ENCODE results near the gene SPATA3.

Gene SPATA3

DNA sequence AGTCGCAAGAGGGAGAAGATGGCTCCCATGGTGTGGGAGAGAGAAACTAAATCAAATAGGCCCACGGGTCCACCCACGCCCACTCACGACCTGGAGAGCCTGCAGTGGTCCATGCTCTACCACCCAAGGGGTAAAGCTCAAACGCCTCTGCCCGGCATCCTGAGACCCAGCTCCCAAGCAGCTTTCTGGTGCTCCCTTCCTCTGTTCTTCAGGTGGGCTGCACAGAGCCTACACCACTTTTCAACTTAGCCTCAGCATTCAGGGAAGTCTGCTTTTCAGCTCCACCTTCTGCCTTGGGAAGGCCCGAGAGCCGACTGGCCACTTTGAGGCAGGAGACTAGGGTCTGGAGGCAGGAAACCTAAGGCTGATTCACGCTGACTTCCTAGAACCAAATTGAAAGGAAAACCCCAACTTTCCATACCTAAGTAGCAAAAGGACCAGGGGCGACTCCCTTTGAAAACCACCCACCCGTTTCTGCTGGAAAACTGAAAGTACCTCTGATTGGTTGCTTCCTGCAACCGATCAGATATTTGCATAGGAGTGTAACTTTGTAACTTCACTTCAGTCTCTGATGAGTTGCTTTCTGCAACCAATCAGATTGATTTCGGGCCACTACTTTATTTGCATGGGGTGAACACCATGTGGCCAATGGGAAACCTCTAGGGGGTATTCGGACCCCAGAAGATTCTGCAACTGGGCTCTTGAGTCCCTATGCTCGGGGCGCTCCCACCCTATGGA lies 26.8 kb upstream of the SPATA3 start:
- DNase-seq: no peak

DNA sequence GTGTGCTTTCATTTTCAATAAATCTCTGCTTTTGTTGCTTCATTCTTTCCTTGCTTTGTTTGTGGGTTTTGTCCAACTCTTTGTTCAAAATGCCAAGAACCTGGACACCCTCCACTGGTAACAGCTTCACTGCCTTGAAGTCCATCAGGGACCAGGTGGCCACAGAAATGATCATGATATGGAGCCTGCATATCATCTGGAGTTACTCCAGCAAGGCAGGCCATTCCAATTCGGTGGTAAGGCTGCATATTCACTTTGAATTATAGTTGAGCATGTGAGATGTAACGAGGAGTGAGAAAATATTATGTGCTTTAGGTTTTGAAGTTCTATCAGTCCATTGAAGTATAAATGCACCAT lies 26.3 kb upstream of the SPATA3 start:
- DNase-seq: no peak

DNA sequence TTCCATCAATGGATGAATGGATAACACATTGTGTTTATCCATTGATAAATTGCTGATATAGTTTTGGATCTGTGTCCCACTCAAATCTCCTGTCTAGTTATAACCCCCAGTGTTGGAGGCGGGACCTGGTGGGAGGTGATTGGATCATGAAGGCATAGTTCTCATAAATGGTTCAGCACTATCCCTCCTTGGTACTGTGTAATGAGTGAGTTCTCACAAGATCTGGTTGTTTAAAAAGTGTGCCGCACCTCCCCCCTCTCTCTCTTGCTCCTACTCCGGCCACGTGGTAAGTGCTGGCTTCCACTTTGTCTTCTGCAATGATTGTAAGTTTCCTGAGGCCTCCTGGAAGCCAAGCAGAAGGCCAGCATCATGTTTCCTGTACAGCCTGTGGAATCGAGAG lies 23.9 kb upstream of the SPATA3 start:
- DNase-seq: no peak

DNA sequence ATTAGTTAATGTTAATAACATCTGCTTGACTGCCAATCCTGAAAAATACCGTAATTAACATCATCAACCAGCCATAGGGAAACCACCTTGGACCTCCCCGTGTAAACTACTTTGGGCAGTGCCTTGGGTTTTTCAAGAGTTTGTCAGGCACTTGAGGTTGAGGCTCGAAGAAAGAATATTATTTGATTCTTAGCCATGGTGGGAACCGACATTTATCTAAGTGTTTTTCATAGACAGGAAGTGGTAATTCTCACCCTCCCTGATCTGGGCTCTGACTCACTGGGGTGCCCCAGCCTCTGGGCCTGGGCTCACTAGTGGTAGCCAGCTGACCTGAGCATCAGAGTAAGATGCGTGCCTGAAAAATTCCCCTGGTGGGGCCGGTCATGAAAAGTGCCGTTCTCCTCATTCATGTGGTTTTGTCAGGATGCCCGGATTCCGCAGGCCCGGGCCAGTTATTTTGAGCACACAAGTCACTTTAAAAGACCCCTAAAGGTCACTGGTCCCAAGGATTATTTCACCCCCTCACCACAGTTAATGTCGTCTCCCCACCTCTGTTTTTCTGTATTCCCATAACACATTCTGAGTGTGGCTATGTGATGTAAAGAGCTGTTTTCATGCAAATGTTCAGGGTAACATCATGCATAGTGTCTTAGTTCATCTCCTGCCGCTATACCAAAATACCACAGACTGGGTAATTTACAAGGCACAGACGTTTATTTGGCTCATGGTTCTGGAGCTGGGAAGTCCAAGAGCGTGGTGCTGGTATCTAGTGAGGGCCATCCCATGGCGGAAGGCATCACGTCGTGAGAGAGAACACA lies 21.6 kb upstream of the SPATA3 start:
- peak; percentile 22 for DNase-seq

DNA sequence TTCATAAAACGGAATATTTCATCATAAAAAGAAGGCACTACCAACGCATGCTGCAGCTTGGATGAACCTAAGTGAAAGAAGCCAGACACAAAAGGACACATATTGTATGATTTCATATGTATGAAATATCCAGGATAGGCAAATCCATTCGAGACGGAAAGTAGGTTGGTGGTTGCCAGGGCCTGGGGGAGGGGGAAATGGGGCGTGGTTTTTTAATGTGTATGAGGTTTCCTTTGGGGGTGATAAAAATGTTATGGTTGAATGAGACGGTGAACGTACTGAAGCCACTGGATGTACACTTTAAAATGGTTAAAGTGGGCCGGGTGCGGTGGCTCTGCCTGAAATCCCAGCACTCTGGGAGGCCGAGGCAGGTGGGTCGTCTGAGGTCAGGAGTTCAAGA lies 20.0 kb upstream of the SPATA3 start:
- no peak for DNase-seq

DNA sequence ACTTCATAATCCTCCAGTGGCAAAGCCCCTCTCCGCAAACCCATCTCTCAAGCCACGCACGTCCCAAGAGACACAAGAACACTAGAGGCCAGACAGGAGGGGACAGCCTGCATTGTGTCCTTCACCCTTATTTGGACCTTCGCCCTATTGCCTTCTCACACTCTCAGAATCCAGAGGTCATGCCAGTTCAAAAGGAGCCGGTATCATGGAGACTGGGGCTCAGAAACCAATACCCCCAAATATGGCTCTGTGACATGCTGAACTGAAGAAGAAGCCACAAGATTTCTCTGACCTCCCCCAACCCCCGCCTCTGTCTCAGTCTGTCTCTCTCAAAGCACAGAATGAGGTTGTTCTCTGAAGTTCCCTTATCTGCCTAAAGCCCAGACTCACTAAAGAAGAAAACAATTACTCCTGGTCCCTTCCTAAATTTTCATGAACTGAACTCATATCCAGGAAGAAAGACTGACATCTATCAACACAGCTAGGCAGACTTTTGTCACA lies 19.2 kb upstream of the SPATA3 start:
- no peak for DNase-seq

DNA sequence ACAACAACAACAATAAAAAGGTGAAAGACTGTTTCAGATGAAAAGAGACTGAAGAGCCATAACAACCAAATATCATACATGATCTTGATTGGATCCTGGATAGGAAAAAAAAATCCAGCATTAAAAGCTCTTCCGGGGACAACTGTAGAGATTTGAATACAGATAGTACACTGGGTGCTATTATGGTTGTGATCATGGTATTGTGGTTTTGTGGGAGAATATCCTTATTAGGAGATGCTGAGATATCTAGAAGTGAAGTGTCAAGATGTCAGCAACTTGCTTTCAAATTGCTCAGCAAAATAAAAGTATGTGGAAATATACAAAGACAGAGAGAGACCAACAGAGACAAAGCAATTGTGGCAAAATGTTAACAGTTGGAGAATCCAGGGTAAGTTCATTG lies 15.5 kb upstream of the SPATA3 start:
- no peak for DNase-seq

DNA sequence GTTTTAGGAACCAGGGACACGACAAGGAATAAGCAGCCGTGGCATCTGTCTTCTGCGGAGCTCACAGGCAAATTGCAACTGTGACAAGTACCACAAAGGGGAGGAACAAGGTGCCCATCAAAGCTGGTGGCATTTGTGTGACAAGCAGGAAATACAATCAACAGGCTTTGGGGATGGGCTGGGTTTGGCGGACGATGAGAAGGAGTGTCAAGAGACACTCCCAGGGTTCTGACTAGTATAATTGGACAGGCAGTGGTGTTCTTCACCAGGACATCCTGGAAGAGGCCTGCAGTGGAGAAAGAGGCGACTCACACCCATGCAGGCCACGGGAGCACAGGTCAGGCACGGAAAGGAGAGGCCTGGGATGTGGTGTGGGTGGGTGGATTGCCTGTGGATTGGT lies 14.2 kb upstream of the SPATA3 start:
- DNase-seq: no peak

DNA sequence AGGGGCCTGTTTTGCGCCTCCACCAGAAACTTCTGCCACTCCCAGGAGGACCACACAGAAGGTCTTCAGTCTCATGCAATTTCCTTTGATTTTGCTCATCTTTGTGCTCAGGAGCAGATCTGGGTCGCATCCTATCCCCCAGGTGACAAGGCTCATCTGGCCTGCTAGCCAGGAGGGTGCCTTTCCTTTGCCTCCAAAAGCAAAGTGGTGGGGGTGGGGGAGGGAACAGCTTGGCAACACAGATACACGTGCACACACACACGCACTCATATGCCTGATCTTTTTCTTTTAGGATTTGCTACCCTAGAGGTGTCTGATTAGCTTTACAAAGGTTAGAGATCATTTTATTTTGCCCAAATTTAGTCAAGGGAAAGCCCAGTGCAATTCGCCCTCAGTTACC lies 13.8 kb upstream of the SPATA3 start:
- DNase-seq: no peak

DNA sequence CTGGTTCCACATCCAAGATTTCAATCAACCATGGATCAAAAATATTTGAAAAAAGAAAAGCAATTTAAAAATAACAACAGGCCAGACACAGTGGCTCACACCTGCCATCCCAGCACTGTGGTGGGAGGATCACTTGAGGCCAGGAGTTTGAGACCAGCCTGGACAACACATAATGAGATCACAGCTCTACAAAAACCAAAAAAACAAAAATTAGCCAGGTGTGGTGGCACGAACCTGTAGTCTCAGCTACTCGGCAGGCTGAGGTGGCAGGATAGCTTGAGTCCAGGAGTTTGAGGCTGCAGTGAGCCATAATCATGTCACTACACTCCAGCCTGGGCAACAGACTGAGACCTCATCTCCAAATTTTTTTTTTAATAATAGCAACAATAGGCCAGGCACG lies 13.4 kb upstream of the SPATA3 start:
- no peak for DNase-seq

DNA sequence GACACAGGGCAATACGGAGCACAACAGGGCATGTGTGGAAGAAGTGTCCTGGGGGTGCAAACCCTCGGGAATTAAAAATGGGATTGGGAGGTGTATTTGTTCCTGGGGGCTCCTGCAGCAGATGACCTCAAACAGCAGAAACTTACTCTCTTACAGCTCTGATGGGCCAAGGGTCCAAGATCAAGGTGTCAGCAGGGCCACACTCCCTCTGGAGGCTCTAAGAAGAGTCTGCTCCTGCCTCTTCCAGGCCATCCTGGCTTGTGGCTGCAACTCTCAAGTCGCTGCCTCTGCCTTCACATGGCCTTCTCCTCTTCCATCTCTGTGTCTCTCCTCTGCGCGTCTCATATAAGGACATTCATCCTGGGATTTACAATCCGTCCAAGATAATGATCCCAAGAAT lies 12.4 kb upstream of the SPATA3 start:
- DNase-seq: no peak

DNA sequence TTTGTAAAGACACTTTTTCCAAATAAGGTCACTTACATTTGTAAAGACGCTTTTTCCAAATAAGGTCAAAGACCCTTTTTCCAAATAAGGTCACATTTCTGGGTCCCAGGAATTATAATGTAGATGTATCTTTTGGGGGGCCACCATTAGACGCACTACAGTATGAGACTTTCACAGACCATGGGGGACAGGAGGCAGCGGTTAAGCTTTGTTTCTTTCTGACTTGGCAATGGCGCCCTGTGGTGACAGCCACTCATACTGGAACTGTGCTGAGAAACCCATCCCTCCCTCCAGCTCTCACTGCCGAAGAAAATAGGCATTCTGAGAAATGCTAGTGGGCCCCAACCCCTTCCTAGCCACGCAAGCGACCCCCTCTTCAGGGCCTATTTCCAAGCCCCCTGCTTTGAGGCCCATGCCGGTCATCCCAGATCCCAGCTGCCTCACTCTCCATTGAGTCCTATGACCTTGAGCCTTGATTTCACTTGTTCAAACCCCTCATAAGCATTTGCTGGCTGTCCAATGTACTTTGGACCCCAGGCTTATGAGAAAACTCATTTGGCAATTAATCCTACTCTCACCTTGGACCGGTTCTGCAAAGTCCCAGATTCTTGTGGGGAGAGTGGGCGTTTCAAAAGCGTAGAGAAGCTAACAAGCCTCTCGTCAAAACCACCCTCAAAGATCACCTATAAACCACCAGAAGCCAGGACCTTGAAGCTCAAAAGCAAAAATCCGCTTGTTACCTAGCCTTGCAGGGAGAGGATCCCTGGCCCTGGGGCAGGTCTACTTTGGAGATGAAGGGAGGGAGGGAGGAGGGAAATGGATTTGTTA lies 11.3 kb upstream of the SPATA3 start:
- no peak for DNase-seq

DNA sequence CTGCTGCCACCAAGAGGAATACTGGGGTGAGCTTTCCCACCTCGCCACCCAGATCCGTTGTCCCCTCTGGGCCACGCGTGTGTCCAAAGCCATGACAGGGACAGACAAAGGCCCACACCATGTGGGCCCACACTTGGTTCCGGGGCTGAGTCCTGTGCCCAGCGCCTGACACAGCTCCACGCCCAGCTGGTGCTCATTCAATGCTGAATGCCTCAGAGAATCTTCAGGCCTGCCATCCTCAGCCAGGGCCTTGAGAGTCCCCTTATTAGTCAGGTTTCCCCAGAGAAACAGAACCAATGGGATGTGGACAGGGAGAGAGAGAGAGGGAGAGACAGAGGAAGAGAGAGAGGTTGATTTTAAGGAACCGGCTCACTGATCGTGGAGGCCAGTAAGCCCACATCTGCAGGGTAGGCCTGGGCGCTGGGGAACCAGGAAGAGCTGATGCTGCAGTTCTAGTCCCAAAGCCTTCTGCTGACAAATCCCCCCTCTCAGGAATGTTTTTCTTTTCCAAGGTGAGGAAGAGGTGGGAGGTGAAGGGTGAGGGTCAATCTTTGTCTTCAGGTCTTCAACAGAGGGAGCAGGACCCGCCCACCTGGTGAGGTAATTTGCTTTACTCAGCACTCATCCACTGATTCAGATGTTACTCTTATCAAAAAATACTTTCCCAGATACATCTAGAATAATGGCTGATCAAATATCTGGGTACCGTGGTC lies 10.2 kb upstream of the SPATA3 start:
- DNase-seq: no peak

DNA sequence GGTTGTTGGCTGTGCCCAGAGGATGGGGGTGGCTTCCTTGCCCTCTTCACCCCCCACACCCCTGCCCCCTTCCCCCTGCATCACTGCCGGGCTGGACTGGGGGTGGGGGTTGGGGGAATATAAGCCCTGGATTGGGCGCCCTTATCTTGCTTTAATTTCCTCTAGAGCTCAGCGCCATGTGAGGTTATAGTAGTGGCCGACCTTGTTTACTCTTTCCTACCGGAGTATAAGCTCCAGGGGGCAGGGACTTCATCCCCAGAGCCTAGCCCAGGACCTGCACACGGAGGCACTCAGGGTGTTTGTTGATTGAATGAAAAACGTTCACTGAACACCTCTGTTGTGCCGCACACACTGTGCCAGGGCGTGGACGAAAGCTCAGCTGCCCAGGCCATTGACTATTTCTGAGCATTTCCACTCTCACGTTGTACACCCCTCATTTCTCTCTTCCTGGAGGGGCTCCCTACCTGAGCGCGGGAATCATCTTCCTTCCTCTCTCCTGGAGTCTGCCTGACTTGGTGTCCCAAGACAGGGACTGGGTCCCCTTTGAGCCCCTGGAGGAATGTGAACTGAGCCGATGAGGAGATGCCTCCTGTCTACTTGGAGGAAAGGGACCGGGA lies 9.3 kb upstream of the SPATA3 start:
- DNase-seq: no peak

DNA sequence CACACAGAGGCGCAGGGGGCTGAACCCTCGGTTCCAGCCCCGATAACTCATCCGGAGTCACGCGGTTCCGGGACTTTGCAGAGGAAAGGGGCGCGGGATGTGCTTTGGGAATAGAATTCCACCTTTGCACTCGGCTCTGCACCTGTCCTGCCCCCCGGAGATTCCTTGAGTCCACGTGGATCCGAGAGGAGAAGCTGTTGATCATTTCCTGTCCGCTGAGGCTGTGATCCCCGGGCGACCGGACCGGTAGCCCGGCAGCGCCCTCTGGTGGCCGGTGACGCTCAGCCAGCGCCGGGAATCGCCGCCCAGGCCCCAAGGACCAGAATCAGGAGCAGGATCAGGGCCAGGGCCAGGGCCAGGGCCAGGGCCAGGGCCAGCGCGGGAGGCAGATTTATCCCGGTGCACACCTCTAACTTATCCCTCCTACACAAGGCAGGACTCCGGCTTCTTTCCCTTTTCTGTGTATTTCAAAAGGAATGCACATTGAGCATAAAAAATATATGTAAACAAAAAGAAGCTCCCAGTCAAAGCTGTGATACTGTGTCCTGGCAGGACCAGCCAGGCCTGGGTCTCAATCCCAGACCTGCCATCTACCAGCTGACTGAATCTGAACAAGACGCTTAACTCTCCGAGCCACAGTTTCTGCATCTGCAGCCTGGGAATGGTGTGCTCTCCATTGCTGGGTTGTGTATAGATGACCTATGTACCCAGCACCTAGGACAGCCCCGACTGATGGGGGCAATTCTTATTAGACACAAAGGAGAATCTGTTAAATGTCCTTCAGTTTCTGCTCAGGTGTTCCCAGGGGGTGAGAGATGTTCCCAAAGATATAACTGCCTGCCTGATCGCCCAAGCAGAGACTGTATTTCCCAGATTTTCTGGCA lies 8.5 kb upstream of the SPATA3 start:
- DNase-seq: peak; percentile 67

DNA sequence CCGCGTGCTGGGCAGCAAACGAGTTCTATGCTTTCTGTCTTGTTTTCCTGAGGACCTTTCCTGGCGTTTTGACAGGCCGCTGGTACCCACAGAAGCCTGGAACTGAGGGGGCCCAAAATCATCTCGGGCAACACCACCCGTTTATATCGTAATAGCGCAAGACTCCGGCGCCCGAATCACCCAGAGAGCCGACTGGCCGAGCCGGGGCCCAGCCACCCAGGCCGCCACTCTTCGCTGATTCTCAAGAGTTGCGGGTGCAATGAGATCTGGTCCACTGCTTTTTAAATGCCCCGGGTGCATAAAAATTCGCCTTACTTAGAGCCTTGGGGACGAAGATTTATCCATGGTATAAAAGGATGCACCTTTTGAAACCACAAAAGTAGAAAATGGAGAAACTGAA lies 6.2 kb upstream of the SPATA3 start:
- DNase-seq: no peak

DNA sequence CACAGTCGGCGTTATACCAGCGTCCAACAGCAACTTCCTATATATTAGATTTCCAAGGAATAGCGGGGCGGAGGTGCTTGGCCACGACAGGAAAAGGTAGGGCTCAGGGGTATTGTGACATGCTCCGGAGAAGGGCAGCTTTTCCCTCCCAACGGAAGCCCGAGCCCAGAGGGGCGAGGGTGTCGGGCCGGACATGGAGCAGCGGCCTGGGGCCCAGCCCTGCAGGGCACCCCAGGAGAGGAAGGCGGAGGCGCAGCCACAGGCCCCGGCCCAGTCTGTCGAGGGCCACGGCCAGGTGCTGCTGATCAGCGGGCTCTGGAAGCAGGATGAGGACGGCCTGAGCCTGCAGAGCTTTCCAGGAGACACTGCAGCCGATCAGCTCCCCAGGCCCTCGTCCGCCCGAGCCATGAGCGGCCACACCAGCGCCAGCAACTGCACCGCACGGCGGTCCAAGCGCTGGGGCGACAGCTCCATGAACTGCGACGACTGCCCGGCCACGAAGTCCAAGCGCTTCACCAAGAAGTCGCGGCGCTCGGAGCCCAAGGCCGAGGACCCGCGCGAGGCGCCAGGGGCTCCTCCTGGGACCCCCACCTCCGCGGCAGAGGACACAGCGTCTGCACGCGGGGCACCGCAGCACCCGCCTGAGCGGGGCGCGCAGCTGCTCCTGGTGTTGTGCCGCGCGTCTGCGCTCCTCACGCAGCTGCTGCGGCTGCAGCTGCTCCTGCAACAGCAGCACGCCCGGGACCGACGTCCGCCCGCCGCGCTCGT lies 5.6 kb upstream of the SPATA3 start:
- no peak for DNase-seq

DNA sequence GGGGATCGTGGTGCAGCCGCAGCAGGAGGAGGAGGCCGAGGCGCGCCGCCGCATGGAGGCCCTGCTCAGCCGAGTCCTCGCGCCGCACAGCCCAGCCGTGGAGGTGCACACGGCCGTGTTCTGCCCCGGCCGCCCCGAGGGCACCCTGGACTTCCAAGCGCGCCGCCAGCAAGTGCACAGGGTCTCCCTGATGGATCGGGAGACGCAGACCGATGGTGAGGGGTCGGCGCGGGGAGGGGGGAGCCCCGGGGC lies 5.1 kb upstream of the SPATA3 start:
- no peak for DNase-seq

DNA sequence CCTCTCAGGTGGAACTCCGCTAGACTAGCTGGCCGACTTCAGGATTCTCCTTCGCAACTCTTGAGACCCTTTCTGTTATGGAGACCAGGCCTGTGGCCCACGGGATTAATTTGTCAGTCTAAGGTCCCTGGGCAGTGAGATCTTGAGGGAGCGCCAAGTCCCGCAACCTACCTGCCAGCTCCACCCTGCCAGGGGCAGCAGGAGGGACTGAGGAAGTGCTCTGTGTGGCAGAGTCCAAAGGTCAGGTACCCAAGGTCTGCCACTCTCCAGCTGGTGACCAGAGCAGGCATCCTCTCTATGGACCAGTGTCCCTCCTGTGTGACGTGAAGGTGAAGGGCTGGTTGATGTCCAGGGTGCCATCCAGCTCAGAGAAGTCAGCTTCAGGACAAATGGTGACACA lies 4.3 kb upstream of the SPATA3 start:
- no peak for DNase-seq

DNA sequence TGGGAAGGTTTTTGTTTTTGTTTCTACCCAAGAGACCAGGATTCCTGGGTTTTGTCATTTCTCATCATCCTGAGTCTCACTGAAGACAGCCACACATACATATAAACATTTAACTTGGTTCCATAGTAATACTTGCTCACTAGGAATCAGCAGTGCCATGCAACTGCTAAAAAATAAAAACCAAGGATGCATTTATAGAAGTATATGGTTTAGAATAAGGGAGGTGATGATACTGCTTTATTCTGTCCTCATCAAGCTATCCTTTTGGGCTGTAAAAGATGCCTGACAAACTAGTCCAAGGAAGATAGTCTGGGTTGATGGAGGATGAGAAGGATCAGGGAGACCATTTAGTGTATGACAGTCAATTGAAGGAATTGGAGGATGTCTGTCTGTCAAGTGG lies 740 bp downstream of the SPATA3 start:
- no peak for DNase-seq

DNA sequence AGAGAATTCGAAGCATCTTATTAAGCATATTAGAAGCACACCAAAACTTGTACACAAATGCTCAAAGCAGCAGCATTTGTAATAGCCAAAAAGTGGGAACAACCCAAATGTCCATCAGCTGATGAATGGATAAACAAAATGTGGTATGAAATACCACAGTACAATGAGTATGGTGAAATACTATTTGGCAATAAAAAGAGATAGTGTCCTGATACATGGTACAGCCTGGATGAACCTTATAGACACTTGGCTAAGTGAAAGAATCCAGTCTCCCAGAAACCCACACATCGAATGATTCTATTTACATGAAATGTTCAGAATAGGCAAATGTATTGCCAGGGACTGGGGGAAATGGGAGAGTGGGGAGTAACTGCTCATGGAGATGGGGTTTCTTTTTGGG lies 3.0 kb downstream of the SPATA3 start:
- no peak for DNase-seq

Data from effector CD8-positive, alpha-beta T cell (primary cell).